Nephron progenitor cell (in vitro differentiated cells): ENCODE data around the gene TM9SF2.

Experiments
- DNase-seq: peaks from one replicate; pipeline ENCODE4 v3.0.0; 2021
- H3K27ac Mint-ChIP-seq: 2 replicates; pipeline ENCODE4 v1.8.0; 2021; ENCODE audit warnings: mild to moderate bottlenecking, moderate library complexity, mixed read lengths
- H3K27me3 Mint-ChIP-seq: 2 replicates; pipeline ENCODE4 v1.8.0; 2021; ENCODE audit warnings: mild to moderate bottlenecking, low read depth, mixed read lengths; ENCODE audit not compliant: poor library complexity
- H3K36me3 Mint-ChIP-seq: 2 replicates; pipeline ENCODE4 v1.8.0; 2021; ENCODE audit warnings: low read depth, mixed read lengths
- H3K4me1 Mint-ChIP-seq: 2 replicates; pipeline ENCODE4 v1.8.0; 2021; ENCODE audit warnings: mixed read lengths
- H3K4me3 Mint-ChIP-seq: 2 replicates; pipeline ENCODE4 v1.8.0; 2021; ENCODE audit warnings: mild to moderate bottlenecking, moderate library complexity, mixed read lengths
- H3K9me3 Mint-ChIP-seq: 2 replicates; pipeline ENCODE4 v1.8.0; 2021; ENCODE audit warnings: mild to moderate bottlenecking, moderate library complexity, mixed read lengths
- CTCF ChIP-seq: fragments of 200-600 bp; sonication (generic); IDR thresholded peaks from 2 replicates; pipeline ENCODE4 v1.5.0; 2021; ENCODE audit warnings: antibody characterized with exemption

TM9SF2 gene

GRCh38 chr13:99464441-99464949 lies 36.8 kb upstream of the TM9SF2 start:
- no peak for TF ChIP-seq CTCF
- peaks cover 11% of the 10 kb centered on the region for H3K9me3 Mint-ChIP-seq
- H3K36me3 Mint-ChIP-seq, result no peaks in the 10 kb centered on the region
- no peak for DNase-seq
- H3K4me3 Mint-ChIP-seq, result no peak overlapping the region
- peaks cover 33% of the 10 kb centered on the region for H3K4me1 Mint-ChIP-seq
- peaks cover 2% of the 10 kb centered on the region for H3K27me3 Mint-ChIP-seq
- peak overlapping the region; percentile 53 for H3K27ac Mint-ChIP-seq

GRCh38 chr13:99465454-99465853 lies 35.8 kb upstream of the TM9SF2 start:
- Mint-ChIP-seq H3K4me1 (peaks cover 33% of the 10 kb centered on the region), H3K27ac (no peak overlapping the region)

GRCh38 chr13:99467764-99468163 lies 33.5 kb upstream of the TM9SF2 start:
- H3K4me1 Mint-ChIP-seq, result peaks cover 33% of the 10 kb centered on the region
- no peak for DNase-seq
- no peak overlapping the region for H3K27ac Mint-ChIP-seq
- TF ChIP-seq CTCF, result no peak
- peaks cover 16% of the 10 kb centered on the region for H3K27me3 Mint-ChIP-seq
- no peaks in the 10 kb centered on the region for H3K36me3 Mint-ChIP-seq
- no peak overlapping the region for H3K4me3 Mint-ChIP-seq
- peaks cover 11% of the 10 kb centered on the region for H3K9me3 Mint-ChIP-seq

More at GRCh38 chr13:99465454-99465853, 35.8 kb upstream of the TM9SF2 start:
- H3K27me3 Mint-ChIP-seq, result peaks cover 5% of the 10 kb centered on the region
- no peak for DNase-seq
- H3K9me3 Mint-ChIP-seq, result peaks cover 11% of the 10 kb centered on the region
- TF ChIP-seq CTCF, result no peak
- H3K36me3 Mint-ChIP-seq, result no peaks in the 10 kb centered on the region
- H3K4me3 Mint-ChIP-seq, result no peak overlapping the region

GRCh38 chr13:99469041-99469440 lies 32.2 kb upstream of the TM9SF2 start:
- Mint-ChIP-seq H3K4me3 (no peak overlapping the region), H3K27ac (peak overlapping the region; percentile 27), H3K27me3 (peaks cover 16% of the 10 kb centered on the region), H3K4me1 (peaks cover 33% of the 10 kb centered on the region), H3K36me3 (no peaks in the 10 kb centered on the region), H3K9me3 (peaks cover 11% of the 10 kb centered on the region)
- DNase-seq, result no peak
- TF ChIP-seq CTCF, result no peak

GRCh38 chr13:99470027-99470426 lies 31.2 kb upstream of the TM9SF2 start:
- TF ChIP-seq CTCF, result no peak
- Mint-ChIP-seq H3K9me3 (peaks cover 11% of the 10 kb centered on the region), H3K4me1 (peaks cover 25% of the 10 kb centered on the region), H3K4me3 (no peak overlapping the region), H3K27me3 (peaks cover 16% of the 10 kb centered on the region), H3K36me3 (no peaks in the 10 kb centered on the region), H3K27ac (no peak overlapping the region)
- DNase-seq, result no peak
